ENCODE results near the gene LRP2. TPM values are rescaled to one million over a fixed set of nuclear protein-coding genes. Genes with fewer than 3 reads are reported as not detected.

LRP2 gene
- polyA plus RNA-seq, 3 donors: not detected

DNA sequence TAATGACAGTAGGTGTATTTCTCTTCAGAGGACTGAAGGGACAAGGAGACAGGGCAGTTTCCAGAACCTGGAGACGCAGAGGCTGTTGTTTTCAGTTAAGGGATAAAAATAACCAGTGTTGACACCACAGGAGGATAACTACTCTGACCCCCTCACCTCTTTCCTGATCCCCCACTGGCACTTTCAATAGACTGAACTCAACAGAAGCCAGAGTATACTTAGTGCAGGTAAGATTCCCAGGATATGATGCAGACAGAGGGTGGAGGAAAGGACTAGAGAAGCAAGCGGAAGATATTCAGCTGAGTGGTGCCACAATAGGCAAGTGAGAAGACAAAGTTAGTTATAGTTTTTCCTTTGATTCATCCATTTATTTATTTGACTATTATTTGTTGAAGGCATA, 273.2 kb downstream of the LRP2 start:
- intact Hi-C loops (cut with micrococcal nuclease): no loop called here
- Histone ChIP-seq H4K20me1 (ENCODE audit: insufficient read depth, low read length) (no peaks in the 10 kb centered on the region), H3K4me1 (ENCODE audit: control insufficient read depth in 1 of 2, insufficient read depth in 2 of 2, low read length in 2 of 2) (peaks cover 57 to 67% of the 10 kb centered on the region in 2 donors), H3K4me2 (replicated peaks; ENCODE audit: extremely low read depth, low read length, poor library complexity, severe bottlenecking) (no peak overlapping the region), H3K27me3 (ENCODE audit: control insufficient read depth in 2 of 2, insufficient read depth in 2 of 2, low read length in 2 of 2) (no peaks in the 10 kb centered on the region), H3K79me2 (ENCODE audit: insufficient read depth, low read length) (peaks cover 18% of the 10 kb centered on the region), H3K9me3 (replicated peaks in 1 of 2; ENCODE audit: control insufficient read depth in 1 of 2, insufficient read depth in 1 of 2, low read length in 2 of 2) (no peaks in the 10 kb centered on the region), H2AFZ (ENCODE audit: insufficient read depth, low read depth, low read length, poor library complexity, severe bottlenecking) (no peak overlapping the region), H3K27ac (ENCODE audit: low read depth in 1 of 2, low read length in 2 of 2) (no peak overlapping the region), H3K9ac (ENCODE audit: insufficient read depth, low read length, poor library complexity, severe bottlenecking) (no peak overlapping the region), H3K36me3 (replicated peaks in 1 of 2; ENCODE audit: control insufficient read depth in 1 of 2, insufficient read depth in 2 of 2, low read length in 2 of 2) (no peaks in the 10 kb centered on the region), H3K4me3 (replicated peaks in 1 of 3; ENCODE audit: low read depth in 2 of 3, low read length in 3 of 3) (no peak overlapping the region)
- H3K4me1 Mint-ChIP-seq: peaks cover 89% of the 10 kb centered on the region
- H3K4me3 Mint-ChIP-seq: no peak overlapping the region
- TF ChIP-seq, protein P1, sequence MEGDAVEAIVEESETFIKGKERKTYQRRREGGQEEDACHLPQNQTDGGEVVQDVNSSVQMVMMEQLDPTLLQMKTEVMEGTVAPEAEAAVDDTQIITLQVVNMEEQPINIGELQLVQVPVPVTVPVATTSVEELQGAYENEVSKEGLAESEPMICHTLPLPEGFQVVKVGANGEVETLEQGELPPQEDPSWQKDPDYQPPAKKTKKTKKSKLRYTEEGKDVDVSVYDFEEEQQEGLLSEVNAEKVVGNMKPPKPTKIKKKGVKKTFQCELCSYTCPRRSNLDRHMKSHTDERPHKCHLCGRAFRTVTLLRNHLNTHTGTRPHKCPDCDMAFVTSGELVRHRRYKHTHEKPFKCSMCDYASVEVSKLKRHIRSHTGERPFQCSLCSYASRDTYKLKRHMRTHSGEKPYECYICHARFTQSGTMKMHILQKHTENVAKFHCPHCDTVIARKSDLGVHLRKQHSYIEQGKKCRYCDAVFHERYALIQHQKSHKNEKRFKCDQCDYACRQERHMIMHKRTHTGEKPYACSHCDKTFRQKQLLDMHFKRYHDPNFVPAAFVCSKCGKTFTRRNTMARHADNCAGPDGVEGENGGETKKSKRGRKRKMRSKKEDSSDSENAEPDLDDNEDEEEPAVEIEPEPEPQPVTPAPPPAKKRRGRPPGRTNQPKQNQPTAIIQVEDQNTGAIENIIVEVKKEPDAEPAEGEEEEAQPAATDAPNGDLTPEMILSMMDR (IDR thresholded peaks at IDR 0.05): no peak
- WGBS (ENCODE audit: insufficient coverage): 80% methylated on average over 1 of the region's 2 CpGs
- peaks cover 0 to 4% (median 1%) of the 10 kb centered on the region in 7 donors for H3K9me3 Mint-ChIP-seq
- H3K27me3 Mint-ChIP-seq (ENCODE audit: low read depth in 3 of 3): no peaks in the 10 kb centered on the region
- H3K27ac Mint-ChIP-seq: peak overlapping the region in 1 of 7 donors; percentile 2
- DNase-seq: no peak
- peaks cover 9 to 49% of the 10 kb centered on the region in 2 donors for H3K36me3 Mint-ChIP-seq

DNA sequence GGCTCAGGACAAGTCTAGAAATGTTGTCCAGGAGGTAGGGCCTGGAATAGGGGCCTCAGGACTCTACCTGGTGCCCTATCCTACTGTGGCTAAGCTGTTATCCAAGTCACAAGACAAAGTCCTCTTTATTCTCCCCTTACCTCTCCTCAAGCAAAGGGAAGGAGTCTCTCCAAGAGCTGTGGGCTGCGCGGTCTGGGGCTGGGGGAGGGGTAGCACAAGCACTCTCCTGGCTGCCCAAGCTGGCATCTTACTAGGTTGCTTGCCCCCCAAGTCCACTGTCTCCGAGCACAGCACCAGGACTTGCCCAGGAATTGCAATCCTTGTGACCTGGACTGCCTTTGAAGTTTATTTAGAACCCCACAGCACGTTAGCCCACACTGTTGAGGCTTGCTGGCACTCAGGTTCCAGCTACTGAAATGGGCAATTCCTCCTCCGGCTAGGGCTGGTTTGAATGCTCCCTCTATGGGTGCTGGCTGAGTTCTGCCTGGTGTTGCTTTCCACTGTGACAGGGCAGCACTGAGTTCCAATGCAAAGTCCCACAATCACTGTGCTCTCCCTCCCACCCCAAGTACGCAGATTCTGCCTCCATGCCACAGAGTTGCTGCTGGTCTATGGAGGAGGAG, 274.5 kb downstream of the LRP2 start:
- Histone ChIP-seq H3K9me3 (replicated peaks in 1 of 2; ENCODE audit: control insufficient read depth in 1 of 2, insufficient read depth in 1 of 2, low read length in 2 of 2) (no peaks in the 10 kb centered on the region), H3K27ac (ENCODE audit: low read depth in 1 of 2, low read length in 2 of 2) (peak overlapping the region in 1 of 2 donors; percentile 24), H3K36me3 (replicated peaks in 1 of 2; ENCODE audit: control insufficient read depth in 1 of 2, insufficient read depth in 2 of 2, low read length in 2 of 2) (no peaks in the 10 kb centered on the region), H3K9ac (ENCODE audit: insufficient read depth, low read length, poor library complexity, severe bottlenecking) (no peak overlapping the region), H3K4me3 (replicated peaks in 1 of 3; ENCODE audit: low read depth in 2 of 3, low read length in 3 of 3) (no peak overlapping the region), H4K20me1 (ENCODE audit: insufficient read depth, low read length) (no peaks in the 10 kb centered on the region), H3K4me1 (ENCODE audit: control insufficient read depth in 1 of 2, insufficient read depth in 2 of 2, low read length in 2 of 2) (peaks cover 61 to 67% of the 10 kb centered on the region in 2 donors), H2AFZ (ENCODE audit: insufficient read depth, low read depth, low read length, poor library complexity, severe bottlenecking) (no peak overlapping the region), H3K79me2 (ENCODE audit: insufficient read depth, low read length) (peaks cover 18% of the 10 kb centered on the region), H3K27me3 (ENCODE audit: control insufficient read depth in 2 of 2, insufficient read depth in 2 of 2, low read length in 2 of 2) (no peaks in the 10 kb centered on the region), H3K4me2 (replicated peaks; ENCODE audit: extremely low read depth, low read length, poor library complexity, severe bottlenecking) (no peak overlapping the region)
- whole genome bisulfite sequencing (ENCODE audit: insufficient coverage): 78% methylated on average over 5 of the region's 6 CpGs
- no peak overlapping the region for H3K4me3 Mint-ChIP-seq
- intact Hi-C loops (cut with micrococcal nuclease): no loop called here
- no peaks in the 10 kb centered on the region for H3K27me3 Mint-ChIP-seq (ENCODE audit: low read depth in 3 of 3)
- H3K36me3 Mint-ChIP-seq: peaks cover 12 to 48% of the 10 kb centered on the region in 2 donors
- no peak for DNase-seq
- peaks cover 0 to 4% (median 1%) of the 10 kb centered on the region in 7 donors for H3K9me3 Mint-ChIP-seq
- peaks cover 85% of the 10 kb centered on the region for H3K4me1 Mint-ChIP-seq
- TF ChIP-seq, protein P1 (IDR thresholded peaks at IDR 0.05): no peak
- H3K27ac Mint-ChIP-seq: peak overlapping the region in 1 of 7 donors; percentile 33
